Stimulated activated effector memory CD8-positive, alpha-beta T cell treated with anti-CD3 and anti-CD28 coated beads, Interleukin-12 subunit alpha, Interleukin-12 subunit beta, amount 100 ng/mL, for 72 hours (primary cell): ENCODE measurements around the gene PIP5K1B.

ENCODE experiments used
- ATAC-seq: fragments of 150-1000 bp; cut with Tn5 transposase; 2 replicates; pipeline ENCODE4 v1.10.0; 2021
- DNase-seq, 2 donors: peaks; one replicate each; pipeline ENCODE4 v3.0.0; 2021 to 2022; ENCODE audit warnings: low spot score in 2 of 2
- H3K27ac Mint-ChIP-seq: one replicate; pipeline ENCODE4 v1.8.0; 2022; ENCODE audit warnings: mild to moderate bottlenecking, mixed read lengths
- H3K36me3 Mint-ChIP-seq: one replicate; pipeline ENCODE4 v1.8.0; 2022; ENCODE audit warnings: mild to moderate bottlenecking, mixed read lengths
- H3K4me1 Mint-ChIP-seq: one replicate; pipeline ENCODE4 v1.8.0; 2022; ENCODE audit warnings: mixed read lengths
- H3K4me3 Mint-ChIP-seq: one replicate; pipeline ENCODE4 v1.8.0; 2022; ENCODE audit warnings: mild to moderate bottlenecking, mixed read lengths
- H3K9me3 Mint-ChIP-seq: one replicate; pipeline ENCODE4 v1.8.0; 2022; ENCODE audit warnings: mixed read lengths

Gene PIP5K1B

DNA sequence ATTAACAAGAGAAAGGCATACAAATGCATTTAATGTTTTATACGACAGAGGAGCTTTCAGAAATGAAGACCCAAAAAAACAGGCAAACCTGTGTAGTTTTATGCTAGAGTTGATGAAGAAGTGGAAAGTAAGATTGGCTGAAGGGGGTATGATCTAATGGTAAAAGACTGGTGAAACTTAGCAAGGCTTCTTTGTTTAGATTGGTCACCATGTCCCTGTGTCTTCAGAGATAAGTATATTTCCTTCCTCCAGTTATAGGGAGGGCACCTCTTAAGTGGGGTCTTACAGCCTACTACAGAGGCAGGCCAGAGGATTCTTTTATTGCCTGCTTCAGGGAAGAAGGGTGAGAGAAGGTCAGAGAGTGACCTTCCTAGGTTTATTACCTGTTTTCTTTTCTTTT, 252.4 kb downstream of the PIP5K1B start:
- Mint-ChIP-seq H3K9me3 (no peaks in the 10 kb centered on the region), H3K4me3 (no peak overlapping the region), H3K4me1 (no peaks in the 10 kb centered on the region), H3K27ac (no peak overlapping the region), H3K36me3 (no peaks in the 10 kb centered on the region)
- DNase-seq = no peak
- no peak for ATAC-seq

GRCh38 chr9:68961587-68961986, 256.5 kb downstream of the PIP5K1B start:
- Mint-ChIP-seq H3K4me1 (no peaks in the 10 kb centered on the region), H3K27ac (no peak overlapping the region), H3K9me3 (no peaks in the 10 kb centered on the region), H3K36me3 (no peaks in the 10 kb centered on the region), H3K4me3 (no peak overlapping the region)
- no peak for ATAC-seq
- no peak for DNase-seq

DNA sequence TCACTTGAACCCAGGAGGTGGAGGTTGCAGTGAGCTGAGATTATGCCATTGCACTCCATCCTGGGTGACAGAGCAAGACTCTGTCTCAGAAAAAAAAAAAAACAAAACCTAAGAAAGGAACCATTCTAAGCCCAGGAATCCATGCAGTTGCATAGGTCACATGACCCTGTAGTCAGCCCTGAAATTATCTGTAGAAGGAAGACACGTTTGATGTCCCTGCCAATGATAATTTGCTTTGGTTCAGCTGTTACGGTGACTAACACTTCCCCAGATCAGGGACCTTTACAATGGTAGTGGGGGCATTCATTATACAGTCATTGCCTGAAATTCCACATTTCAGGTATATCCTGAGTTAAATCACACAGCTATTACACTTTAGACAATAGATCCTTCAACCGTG, 258.4 kb downstream of the PIP5K1B start:
- no peak for ATAC-seq

GRCh38 chr9:68964102-68964541, 259.1 kb downstream of the PIP5K1B start:
- H3K27ac Mint-ChIP-seq = no peak overlapping the region
- no peaks in the 10 kb centered on the region for H3K36me3 Mint-ChIP-seq

More for the DNA sequence above, 258.4 kb downstream of the PIP5K1B start:
- no peak overlapping the region for H3K4me3 Mint-ChIP-seq
- H3K4me1 Mint-ChIP-seq = no peaks in the 10 kb centered on the region
- DNase-seq = no peak
- no peak overlapping the region for H3K27ac Mint-ChIP-seq
- no peaks in the 10 kb centered on the region for H3K36me3 Mint-ChIP-seq
- no peaks in the 10 kb centered on the region for H3K9me3 Mint-ChIP-seq

DNA sequence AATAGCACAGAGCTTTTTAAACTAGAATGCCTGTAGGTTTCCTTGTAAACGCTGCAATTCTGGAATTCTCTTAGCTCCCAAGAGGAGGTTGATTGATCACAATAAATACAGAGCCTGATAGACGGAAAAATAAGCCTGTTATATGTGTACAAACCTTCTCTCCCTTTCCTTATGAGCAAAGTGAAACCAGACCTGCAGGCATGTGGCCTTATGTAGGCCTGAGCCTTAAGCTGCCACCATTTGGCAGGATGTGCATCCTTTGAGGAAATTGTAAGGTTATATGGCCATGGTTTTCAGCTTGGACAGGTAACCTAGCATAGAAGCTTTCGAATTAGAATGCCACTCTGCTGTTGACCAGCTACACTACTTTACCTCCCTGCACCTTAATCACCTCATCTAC, 259.7 kb downstream of the PIP5K1B start:
- no peak for ATAC-seq
- no peak overlapping the region for H3K4me3 Mint-ChIP-seq
- H3K4me1 Mint-ChIP-seq = no peaks in the 10 kb centered on the region
- no peak for DNase-seq
- H3K9me3 Mint-ChIP-seq = no peaks in the 10 kb centered on the region
- no peak overlapping the region for H3K27ac Mint-ChIP-seq
- H3K36me3 Mint-ChIP-seq = no peaks in the 10 kb centered on the region

More at GRCh38 chr9:68964102-68964541, 259.1 kb downstream of the PIP5K1B start:
- no peaks in the 10 kb centered on the region for H3K4me1 Mint-ChIP-seq
- no peak for ATAC-seq
- no peaks in the 10 kb centered on the region for H3K9me3 Mint-ChIP-seq
- DNase-seq = no peak
- no peak overlapping the region for H3K4me3 Mint-ChIP-seq

DNA sequence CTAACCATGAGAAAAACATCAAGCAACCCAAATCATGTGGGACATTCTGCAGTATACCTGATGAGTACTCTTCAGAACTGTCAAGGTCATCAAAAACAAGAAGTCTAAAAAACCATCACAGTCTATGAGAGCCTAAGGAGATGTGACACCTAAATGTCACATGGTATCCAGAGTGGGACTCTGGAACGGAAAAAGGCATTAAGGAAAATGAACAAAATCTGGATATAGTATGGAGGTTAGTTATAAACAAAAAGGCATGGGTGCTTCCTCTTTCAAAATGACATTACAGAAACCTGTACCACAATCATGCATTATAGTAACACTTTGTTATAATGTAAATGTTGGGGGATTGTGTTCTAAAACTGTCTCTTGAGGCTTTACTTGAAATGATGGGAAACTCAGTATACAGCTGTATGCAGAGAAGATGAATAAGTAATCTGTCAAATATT, 261.5 kb downstream of the PIP5K1B start:
- no peak for DNase-seq
- H3K4me1 Mint-ChIP-seq = peaks cover 3% of the 10 kb centered on the region
- H3K36me3 Mint-ChIP-seq = no peaks in the 10 kb centered on the region
- no peaks in the 10 kb centered on the region for H3K9me3 Mint-ChIP-seq
- ATAC-seq = no peak
- no peak overlapping the region for H3K27ac Mint-ChIP-seq
- no peak overlapping the region for H3K4me3 Mint-ChIP-seq

- Mint-ChIP-seq H3K9me3 (no peaks in the 10 kb centered on the region), H3K36me3 (no peaks in the 10 kb centered on the region), H3K27ac (no peak overlapping the region), H3K4me3 (no peak overlapping the region), H3K4me1 (peaks cover 7% of the 10 kb centered on the region)
- ATAC-seq = no peak
- DNase-seq = no peak
Observed at GRCh38 chr9:68967800-68968199, 262.8 kb downstream of the PIP5K1B start.

- Mint-ChIP-seq H3K4me3 (no peak overlapping the region), H3K9me3 (no peaks in the 10 kb centered on the region), H3K36me3 (no peaks in the 10 kb centered on the region)
Observed at GRCh38 chr9:68969538-68969937, 264.5 kb downstream of the PIP5K1B start.

GRCh38 chr9:68970151-68970550, 265.1 kb downstream of the PIP5K1B start:
- Mint-ChIP-seq H3K27ac (no peak overlapping the region), H3K4me1 (peaks cover 14% of the 10 kb centered on the region), H3K9me3 (no peaks in the 10 kb centered on the region), H3K36me3 (no peaks in the 10 kb centered on the region), H3K4me3 (no peak overlapping the region)
- no peak for DNase-seq
- ATAC-seq = no peak

More at GRCh38 chr9:68969538-68969937, 264.5 kb downstream of the PIP5K1B start:
- no peak for ATAC-seq
- peaks cover 14% of the 10 kb centered on the region for H3K4me1 Mint-ChIP-seq
- H3K27ac Mint-ChIP-seq = no peak overlapping the region
- no peak for DNase-seq

DNA sequence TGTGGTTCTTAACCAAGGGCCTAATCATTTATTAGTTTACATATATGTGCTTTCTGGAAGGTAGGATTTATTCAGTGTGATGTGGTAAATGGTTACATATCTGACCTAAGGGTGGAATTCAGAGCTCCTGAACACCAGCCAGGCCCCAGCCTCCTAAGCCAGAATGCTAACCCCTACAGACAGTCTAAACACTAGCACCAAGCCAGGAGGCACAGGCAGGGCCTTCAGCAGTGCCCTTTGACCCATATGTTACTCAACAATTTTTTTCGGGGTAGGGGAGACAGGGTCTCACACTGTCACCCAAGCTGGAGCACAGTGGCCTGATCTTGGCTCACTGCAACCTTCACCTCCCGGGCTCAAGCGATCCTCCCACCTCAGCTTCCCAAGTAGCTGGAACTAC, 268.6 kb downstream of the PIP5K1B start:
- ATAC-seq = no peak
- no peaks in the 10 kb centered on the region for H3K36me3 Mint-ChIP-seq
- H3K4me1 Mint-ChIP-seq = peaks cover 20% of the 10 kb centered on the region
- H3K4me3 Mint-ChIP-seq = peak overlapping the region; percentile 8
- no peak overlapping the region for H3K27ac Mint-ChIP-seq
- no peaks in the 10 kb centered on the region for H3K9me3 Mint-ChIP-seq
- DNase-seq = no peak

DNA sequence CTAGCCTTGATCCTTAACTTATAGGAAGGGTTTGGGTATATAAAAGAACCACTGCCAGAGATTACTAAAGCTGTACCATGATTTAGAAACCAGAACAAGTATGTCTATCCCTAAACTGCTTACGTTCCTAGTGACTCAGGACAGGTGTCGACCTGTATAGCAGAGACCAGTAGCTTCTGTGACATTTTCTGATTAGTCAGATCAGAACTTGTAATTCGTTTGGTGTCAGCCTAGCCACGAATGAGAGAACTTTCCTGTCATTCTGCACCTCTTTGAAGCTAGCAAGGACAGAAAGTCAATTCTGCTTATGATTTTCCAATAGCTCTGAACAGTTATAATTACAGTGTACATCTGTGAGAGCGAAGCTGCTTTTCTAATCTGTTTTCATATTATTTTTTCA, 269.4 kb downstream of the PIP5K1B start:
- peak overlapping the region; percentile 8 for H3K4me3 Mint-ChIP-seq

GRCh38 chr9:68974901-68975300, 269.9 kb downstream of the PIP5K1B start:
- H3K27ac Mint-ChIP-seq = no peak overlapping the region
- ATAC-seq (no peak), DNase-seq (no peak)
- peaks cover 27% of the 10 kb centered on the region for H3K4me1 Mint-ChIP-seq
- H3K36me3 Mint-ChIP-seq = no peaks in the 10 kb centered on the region
- H3K4me3 Mint-ChIP-seq = no peak overlapping the region
- no peaks in the 10 kb centered on the region for H3K9me3 Mint-ChIP-seq

More for the DNA sequence above, 269.4 kb downstream of the PIP5K1B start:
- DNase-seq (no peak), ATAC-seq (peak; percentile 97)
- H3K9me3 Mint-ChIP-seq = no peaks in the 10 kb centered on the region
- peaks cover 22% of the 10 kb centered on the region for H3K4me1 Mint-ChIP-seq
- H3K27ac Mint-ChIP-seq = no peak overlapping the region
- H3K36me3 Mint-ChIP-seq = no peaks in the 10 kb centered on the region

DNA sequence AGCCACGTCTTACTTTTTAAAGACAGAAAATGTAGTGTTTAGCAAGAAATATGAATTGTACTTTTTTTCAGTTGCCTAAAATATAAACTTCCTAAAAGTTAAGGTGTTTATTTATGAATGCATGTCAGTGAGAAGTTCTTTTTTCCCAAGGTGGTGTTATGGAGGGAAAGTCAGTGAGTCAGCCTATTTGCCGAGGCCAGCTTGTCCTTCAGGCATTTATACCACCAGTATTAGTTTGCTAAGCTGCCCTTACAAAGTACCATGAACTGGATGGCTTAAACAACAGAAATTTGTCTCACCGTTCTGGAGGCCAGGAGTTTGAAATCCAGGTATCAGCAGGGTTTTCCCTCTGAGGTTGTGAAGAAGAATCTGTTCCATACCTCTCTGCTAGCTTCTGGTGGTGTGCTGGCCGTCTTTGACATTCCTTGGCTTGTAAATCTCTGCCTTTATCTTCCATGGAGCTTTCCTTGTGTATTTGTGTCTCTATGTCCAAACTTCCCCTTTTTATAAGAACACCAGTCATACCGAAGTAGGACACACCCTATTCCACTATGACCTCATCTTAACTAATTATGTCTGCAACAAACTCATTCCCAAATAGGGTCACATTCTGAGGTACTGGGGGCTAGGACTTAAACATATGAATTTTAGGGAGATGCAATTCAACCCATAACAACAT, 270.5 kb downstream of the PIP5K1B start:
- Mint-ChIP-seq H3K4me3 (no peak overlapping the region), H3K9me3 (no peaks in the 10 kb centered on the region), H3K27ac (no peak overlapping the region), H3K36me3 (no peaks in the 10 kb centered on the region), H3K4me1 (peaks cover 27% of the 10 kb centered on the region)
- no peak for DNase-seq
- no peak for ATAC-seq

GRCh38 chr9:68978066-68978465, 273.0 kb downstream of the PIP5K1B start:
- H3K36me3 Mint-ChIP-seq = no peaks in the 10 kb centered on the region
- H3K27ac Mint-ChIP-seq = no peak overlapping the region
- DNase-seq (no peak), ATAC-seq (no peak)
- H3K4me3 Mint-ChIP-seq = no peak overlapping the region
- peaks cover 20% of the 10 kb centered on the region for H3K4me1 Mint-ChIP-seq
- no peaks in the 10 kb centered on the region for H3K9me3 Mint-ChIP-seq

GRCh38 chr9:68978501-68978900, 273.5 kb downstream of the PIP5K1B start:
- ATAC-seq = no peak
- no peaks in the 10 kb centered on the region for H3K36me3 Mint-ChIP-seq
- no peak overlapping the region for H3K4me3 Mint-ChIP-seq

DNA sequence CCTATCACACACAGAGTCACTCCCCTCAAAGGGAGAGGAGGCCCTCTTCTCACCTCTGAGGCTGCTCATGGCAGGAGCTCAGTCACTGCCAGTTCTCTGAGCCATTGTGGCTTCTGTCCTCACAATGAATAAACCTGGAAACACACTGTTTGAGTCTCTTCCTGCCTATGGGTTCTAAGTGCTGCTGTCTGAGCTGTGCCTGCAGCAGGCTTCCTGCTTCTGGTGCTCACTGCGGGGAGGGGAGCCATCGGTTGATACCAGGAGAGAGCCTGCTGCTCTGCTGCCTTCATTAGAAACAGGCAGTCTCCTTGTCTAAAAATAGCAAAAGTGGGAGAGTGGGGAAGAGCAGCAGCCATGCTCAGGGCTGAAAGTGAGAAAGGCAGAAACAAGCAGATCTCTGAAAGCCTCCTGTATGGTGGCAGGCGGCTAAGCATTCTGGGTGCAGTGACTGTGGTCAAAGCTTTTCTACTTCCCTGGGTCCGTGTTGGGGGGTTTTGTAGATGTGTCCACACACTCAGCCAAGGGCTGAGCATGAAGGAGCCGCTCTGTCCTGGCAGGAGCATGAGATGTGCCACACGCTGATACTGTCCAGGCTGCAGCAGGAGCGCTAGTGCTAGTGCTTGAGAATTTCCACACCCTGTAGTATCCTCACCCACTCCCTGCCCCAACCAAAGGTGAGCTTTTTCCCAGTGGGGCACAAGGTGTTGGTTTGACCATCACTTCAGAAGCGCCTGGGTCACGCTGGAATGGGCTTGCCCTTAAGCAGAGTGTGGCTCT, 274.7 kb downstream of the PIP5K1B start:
- H3K27ac Mint-ChIP-seq = peak overlapping the region; percentile 47
- peaks cover 12% of the 10 kb centered on the region for H3K4me1 Mint-ChIP-seq
- ATAC-seq (peak; percentile 85), DNase-seq (peak in 1 of 2 donors; percentile 62)
- no peaks in the 10 kb centered on the region for H3K36me3 Mint-ChIP-seq
- peak overlapping the region; percentile 40 for H3K4me3 Mint-ChIP-seq
- H3K9me3 Mint-ChIP-seq = no peaks in the 10 kb centered on the region

More at GRCh38 chr9:68978501-68978900, 273.5 kb downstream of the PIP5K1B start:
- Mint-ChIP-seq H3K27ac (no peak overlapping the region), H3K4me1 (peaks cover 20% of the 10 kb centered on the region), H3K9me3 (no peaks in the 10 kb centered on the region)
- no peak for DNase-seq
